GM12872 (cell line): ENCODE measurements around the gene ZNF768.

Source experiments
- CTCF ChIP-seq: IDR thresholded peaks from 3 replicates; pipeline ENCODE4 v1.5.1; 2011; ENCODE audit warnings: low read depth, mild to moderate bottlenecking, low read length, moderate library complexity; ENCODE audit not compliant: insufficient read depth

The ZNF768 gene

GRCh38 chr16:30524575-30525568 lies 1.5 kb downstream of the ZNF768 start:
- TF ChIP-seq CTCF: no peak

DNA sequence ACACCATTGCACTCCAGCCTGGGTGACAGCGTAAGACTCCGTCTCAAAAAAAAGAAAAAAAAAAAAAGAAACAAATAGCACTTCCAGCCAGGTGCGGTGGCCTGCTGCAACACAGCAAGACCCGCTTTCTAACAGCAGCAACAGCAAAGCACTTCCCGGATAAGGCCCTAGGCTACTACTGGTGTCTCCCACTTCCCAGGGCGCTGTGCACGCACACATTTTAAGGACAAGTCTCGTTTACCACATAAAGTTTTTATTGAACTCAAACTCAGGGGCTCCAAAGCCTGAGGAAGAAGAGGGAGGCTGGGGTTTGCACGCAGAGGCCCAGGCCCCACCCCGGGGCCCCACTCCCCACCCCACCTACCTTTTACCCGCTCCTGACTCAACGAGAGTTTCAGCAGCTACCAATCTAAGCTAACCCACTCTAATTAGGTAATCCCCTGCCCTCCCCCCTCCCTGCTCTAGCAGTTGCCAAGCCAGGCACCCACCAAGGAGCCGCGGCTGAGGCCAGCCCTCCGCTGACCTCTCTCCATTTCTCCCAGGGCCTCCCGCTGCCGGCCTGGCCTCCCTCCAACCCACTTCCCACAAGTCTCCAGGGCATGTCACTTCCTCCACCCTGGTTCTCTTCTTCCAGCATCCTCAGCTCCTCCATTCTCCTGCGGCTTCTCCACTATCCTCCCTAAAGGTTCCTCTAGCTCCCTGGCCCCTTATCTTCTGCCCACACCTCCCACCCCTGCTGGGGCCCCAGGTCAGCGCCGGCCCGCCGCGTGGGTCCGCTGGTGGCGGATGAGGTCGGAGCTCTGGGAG lies 2.4 kb downstream of the ZNF768 start:
- no peak for TF ChIP-seq CTCF

GRCh38 chr16:30521873-30522641 lies 4.3 kb downstream of the ZNF768 start:
- no peak for TF ChIP-seq CTCF

DNA sequence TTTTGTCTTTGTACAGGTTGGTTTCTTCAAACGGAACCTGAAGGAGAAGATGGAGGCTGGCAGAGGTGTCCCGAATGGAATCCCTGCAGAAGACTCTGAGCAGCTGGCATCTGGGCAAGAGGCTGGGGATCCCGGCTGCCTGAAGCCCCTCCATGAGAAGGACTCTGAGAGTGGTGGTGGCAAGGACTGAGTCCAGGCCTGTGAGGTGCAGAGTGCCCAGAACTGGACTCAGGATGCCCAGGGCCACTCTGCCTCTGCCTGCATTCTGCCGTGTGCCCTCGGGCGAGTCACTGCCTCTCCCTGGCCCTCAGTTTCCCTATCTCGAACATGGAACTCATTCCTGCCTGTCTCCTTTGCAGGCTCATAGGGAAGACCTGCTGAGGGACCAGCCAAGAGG lies 4.9 kb downstream of the ZNF768 start:
- no peak for TF ChIP-seq CTCF

GRCh38 chr16:30519120-30520049 lies 7.0 kb downstream of the ZNF768 start:
- no peak for TF ChIP-seq CTCF

GRCh38 chr16:30518552-30518951 lies 7.8 kb downstream of the ZNF768 start:
- TF ChIP-seq CTCF: no peak
